ENCODE results near the gene CFC1.
"Not testable (repeated sequence)": the region's sequence is repeated elsewhere in the genome, so short reads cannot be mapped to it uniquely, and the experiment has no call there.

DNA sequence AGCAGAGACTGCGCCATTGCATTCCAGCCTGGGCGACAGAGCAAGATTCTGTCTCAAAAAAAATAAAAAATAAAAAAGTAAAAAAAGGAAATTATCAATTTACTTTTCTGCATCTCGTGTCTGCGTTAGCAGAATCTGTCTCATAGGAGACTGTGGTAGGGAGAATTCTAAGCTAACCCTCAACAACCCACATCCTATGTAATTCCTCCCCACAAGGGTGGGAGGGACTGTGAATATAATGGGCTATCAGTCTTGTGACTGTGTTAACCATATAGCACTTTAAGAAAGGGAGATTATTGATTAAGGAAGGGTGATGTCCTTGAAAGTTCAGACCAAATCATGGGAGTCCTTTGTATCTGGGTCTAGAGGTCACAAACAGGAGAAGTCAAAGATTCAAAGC lies 33.2 kb downstream of the CFC1 start:
- TF ChIP-seq, protein P1, sequence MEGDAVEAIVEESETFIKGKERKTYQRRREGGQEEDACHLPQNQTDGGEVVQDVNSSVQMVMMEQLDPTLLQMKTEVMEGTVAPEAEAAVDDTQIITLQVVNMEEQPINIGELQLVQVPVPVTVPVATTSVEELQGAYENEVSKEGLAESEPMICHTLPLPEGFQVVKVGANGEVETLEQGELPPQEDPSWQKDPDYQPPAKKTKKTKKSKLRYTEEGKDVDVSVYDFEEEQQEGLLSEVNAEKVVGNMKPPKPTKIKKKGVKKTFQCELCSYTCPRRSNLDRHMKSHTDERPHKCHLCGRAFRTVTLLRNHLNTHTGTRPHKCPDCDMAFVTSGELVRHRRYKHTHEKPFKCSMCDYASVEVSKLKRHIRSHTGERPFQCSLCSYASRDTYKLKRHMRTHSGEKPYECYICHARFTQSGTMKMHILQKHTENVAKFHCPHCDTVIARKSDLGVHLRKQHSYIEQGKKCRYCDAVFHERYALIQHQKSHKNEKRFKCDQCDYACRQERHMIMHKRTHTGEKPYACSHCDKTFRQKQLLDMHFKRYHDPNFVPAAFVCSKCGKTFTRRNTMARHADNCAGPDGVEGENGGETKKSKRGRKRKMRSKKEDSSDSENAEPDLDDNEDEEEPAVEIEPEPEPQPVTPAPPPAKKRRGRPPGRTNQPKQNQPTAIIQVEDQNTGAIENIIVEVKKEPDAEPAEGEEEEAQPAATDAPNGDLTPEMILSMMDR (IDR thresholded peaks at IDR 0.05): not testable (repeated sequence)
- not testable (repeated sequence) for TF ChIP-seq POLR2AphosphoS5 (IDR thresholded peaks at IDR 0.05; ENCODE audit: low read depth, low read length); TCF7L2 (IDR thresholded peaks at IDR 0.05; ENCODE audit: low read depth, low read length); SIN3A (IDR thresholded peaks at IDR 0.05; ENCODE audit: borderline replicate concordance, insufficient read depth, low read depth, low read length)

All from Panc1 (cell line).